ENCODE measurements around the gene HOXA13. TPM values are rescaled to one million over a fixed set of nuclear protein-coding genes. Genes with fewer than 3 reads are reported as not detected.
A peak's percentile ranks its signal among the peaks of the same experiment; 100 is the strongest.

The HOXA13 gene
- total RNA-seq, 4 donors from 2014 or later = not detected

GRCh38 chr7:27205325-27206280, 5.7 kb upstream of the HOXA13 start:
- Histone ChIP-seq H3K27ac (no peak overlapping the region), H3K27me3 (peaks cover 63% of the 10 kb centered on the region), H3K4me1 (peaks cover 7 to 26% of the 10 kb centered on the region in 2 donors), H3K36me3 (no peaks in the 10 kb centered on the region), H3K9me3 (no peaks in the 10 kb centered on the region), H3K4me3 (replicated peaks in 1 of 3) (peak overlapping the region in 1 of 3 donors; percentile 6)
- 9 to 10% methylated on average over 35 to 42 of the region's 52 CpGs for WGBS, 2 donors
- no peak for TF ChIP-seq POLR2A (IDR thresholded peaks at IDR 0.05)
- no peak for TF ChIP-seq CTCF (IDR thresholded peaks at IDR 0.05)
- intact Hi-C loops (cut with DNase I) = loop anchor here (10.0 kb wide), 1 partner anchor 719 kb away; no protein-coding TSS in a partner anchor
- no peak for DNase-seq

GRCh38 chr7:27204851-27205322, 5.0 kb upstream of the HOXA13 start:
- no peak for DNase-seq
- Histone ChIP-seq H3K4me3 (replicated peaks in 1 of 3) (peak overlapping the region in 1 of 3 donors; percentile 6), H3K36me3 (no peaks in the 10 kb centered on the region), H3K27ac (no peak overlapping the region), H3K27me3 (peaks cover 61% of the 10 kb centered on the region), H3K9me3 (no peaks in the 10 kb centered on the region), H3K4me1 (peaks cover 5 to 27% of the 10 kb centered on the region in 2 donors)
- no peak for TF ChIP-seq POLR2A (IDR thresholded peaks at IDR 0.05)
- no peak for TF ChIP-seq CTCF (IDR thresholded peaks at IDR 0.05)
- intact Hi-C loops (cut with DNase I) = loop anchor here (10.0 kb wide), 1 partner anchor 720 kb away; no protein-coding TSS in a partner anchor
- 5 to 7% methylated on average over 21 to 23 of the region's 41 CpGs for WGBS, 2 donors

GRCh38 chr7:27203964-27204594, 4.2 kb upstream of the HOXA13 start:
- intact Hi-C loops (cut with DNase I) = loop anchor here (10.0 kb wide), 1 partner anchor 721 kb away; no protein-coding TSS in a partner anchor
- 19 to 22% methylated on average over 4 of the region's 4 CpGs for WGBS, 2 donors
- TF ChIP-seq CTCF (IDR thresholded peaks at IDR 0.05) (no peak), POLR2A (IDR thresholded peaks at IDR 0.05) (no peak)
- Histone ChIP-seq H3K9me3 (no peaks in the 10 kb centered on the region), H3K4me3 (replicated peaks in 1 of 3) (no peak overlapping the region), H3K36me3 (no peaks in the 10 kb centered on the region), H3K4me1 (peaks cover 6 to 30% of the 10 kb centered on the region in 2 donors), H3K27me3 (peaks cover 63% of the 10 kb centered on the region), H3K27ac (no peak overlapping the region)
- no peak for DNase-seq

GRCh38 chr7:27203365-27203953, 3.6 kb upstream of the HOXA13 start:
- WGBS, 2 donors = 23 to 25% methylated on average over 8 to 10 of the region's 10 CpGs
- TF ChIP-seq CTCF (IDR thresholded peaks at IDR 0.05) (no peak), POLR2A (IDR thresholded peaks at IDR 0.05) (no peak)
- no peak for DNase-seq
- no peaks in the 10 kb centered on the region for H3K36me3 ChIP-seq
- no peak overlapping the region for H3K27ac ChIP-seq
- no peak overlapping the region for H3K4me3 ChIP-seq (replicated peaks in 1 of 3)
- H3K4me1 ChIP-seq = peaks cover 9 to 37% of the 10 kb centered on the region in 2 donors
- intact Hi-C loops (cut with DNase I) = loop anchor here (10.0 kb wide), 1 partner anchor 721 kb away; no protein-coding TSS in a partner anchor
- no peaks in the 10 kb centered on the region for H3K9me3 ChIP-seq
- H3K27me3 ChIP-seq = peaks cover 67% of the 10 kb centered on the region
